SU-DHL-6 (cell line): Measurements from ENCODE around the gene ENTREP3.
A peak's percentile ranks its signal among the peaks of the same experiment; 100 is the strongest.

Experiments used
- H2AFZ ChIP-seq: fragments of 200-600 bp; sonication (generic); 2 replicates; pipeline ENCODE4 v1.6.1; 2014; ENCODE audit warnings: low read depth, mild to moderate bottlenecking, moderate library complexity, mixed read lengths, antibody characterized with exemption, low read length; ENCODE audit not compliant: severe bottlenecking
- H3F3A ChIP-seq: fragments of 200-600 bp; shearing (Covaris generic); 2 replicates; pipeline ENCODE4 v1.6.0; 2016; ENCODE audit warnings: antibody characterized with exemption, mild to moderate bottlenecking; ENCODE audit not compliant: insufficient read depth
- H3K27ac ChIP-seq: fragments of 200-600 bp; sonication (generic); 2 replicates; pipeline ENCODE4 v1.5.1; 2016; ENCODE audit warnings: low read depth, mild to moderate bottlenecking, low read length, moderate library complexity, mixed read lengths
- H3K27me3 ChIP-seq: fragments of 200-600 bp; sonication (generic), shearing (Covaris generic); 2 replicates; pipeline ENCODE4 v1.6.0; 2014; ENCODE audit warnings: mild to moderate bottlenecking, low read length
- H3K36me3 ChIP-seq: fragments of 200-600 bp; sonication (generic); 2 replicates; pipeline ENCODE4 v1.6.1; 2014; ENCODE audit warnings: mild to moderate bottlenecking, low read length, mixed read lengths
- H3K4me2 ChIP-seq: fragments of 300-600, 200-600 bp; shearing (Covaris generic), sonication (generic); 2 replicates; pipeline ENCODE4 v1.6.0; 2014; ENCODE audit warnings: low read length, low read depth, mild to moderate bottlenecking; ENCODE audit not compliant: poor library complexity, severe bottlenecking
- H3K4me3 ChIP-seq: fragments of 200-600 bp; sonication (generic); 2 replicates; pipeline ENCODE4 v1.5.1; 2014; ENCODE audit warnings: antibody characterized with exemption, low read length, mild to moderate bottlenecking, mixed read lengths; ENCODE audit not compliant: insufficient read depth, poor library complexity, severe bottlenecking
- H3K79me2 ChIP-seq: fragments of 200-600 bp; sonication (generic); 2 replicates; pipeline ENCODE4 v1.6.1; 2014; ENCODE audit warnings: mild to moderate bottlenecking, low read length, moderate library complexity; ENCODE audit not compliant: insufficient read depth
- H3K9ac ChIP-seq: fragments of 200-600 bp; sonication (generic); 2 replicates; pipeline ENCODE4 v1.7.0; 2014; ENCODE audit warnings: mild to moderate bottlenecking, low read length
- H3K9me2 ChIP-seq: fragments of 200-600 bp; sonication (generic); replicated peaks from 2 replicates; pipeline ENCODE4 v1.6.1; 2014; ENCODE audit warnings: low read length; ENCODE audit not compliant: insufficient read depth
- H3K9me3 ChIP-seq: fragments of 200-600 bp; sonication (generic); 2 replicates; pipeline ENCODE4 v1.6.1; 2014; ENCODE audit warnings: low read length, mixed read lengths; ENCODE audit not compliant: insufficient read depth
- H4K20me1 ChIP-seq: fragments of 200-600 bp; sonication (generic); 2 replicates; pipeline ENCODE4 v1.6.1; 2014; ENCODE audit warnings: low read depth, mild to moderate bottlenecking, antibody characterized with exemption, low read length, moderate library complexity, mixed read lengths
- EZH2phosphoT487 ChIP-seq: fragments of 200-600 bp; sonication (generic), shearing (Covaris generic); conservative IDR thresholded peaks from 2 replicates; pipeline ENCODE4 v1.6.1; 2018; ENCODE audit warnings: mild to moderate bottlenecking, antibody characterized with exemption, low read length, moderate library complexity, mixed read lengths
- TF ChIP-seq, protein P1 (sequence below): fragments of 200-600 bp; sonication (generic); IDR thresholded peaks from one replicate; pipeline ENCODE4 v1.5.1; 2017; ENCODE audit warnings: antibody characterized with exemption, mild to moderate bottlenecking, low read length, moderate library complexity; ENCODE audit not compliant: insufficient read depth, poor library complexity, severe bottlenecking

ENTREP3 gene

GRCh38 chr1:155261852-155262673 is 6.8 kb upstream of the ENTREP3 start, which contains the start of gene SCAMP3:
SCAMP3 (minus strand) TSS chr1:155262360; CDS start chr1:155262151, 209 bp downstream.
- peaks cover 19% of the 10 kb centered on the region for H3K79me2 ChIP-seq
- no peaks in the 10 kb centered on the region for H3K27me3 ChIP-seq
- H4K20me1 ChIP-seq, result no peaks in the 10 kb centered on the region
- peak within 1 kb of the TSS; percentile 85 for H3K9ac ChIP-seq
- H3K36me3 ChIP-seq, result peaks cover 7% of the 10 kb centered on the region; the same call in 1 of the 2 replicates
- H3K4me3 ChIP-seq, result peak within 1 kb of the TSS; percentile 68
- H3K27ac ChIP-seq, result peak within 1 kb of the TSS; percentile 53
- H2AFZ ChIP-seq, result peak within 1 kb of the TSS; percentile 57
- TF ChIP-seq, protein P1, sequence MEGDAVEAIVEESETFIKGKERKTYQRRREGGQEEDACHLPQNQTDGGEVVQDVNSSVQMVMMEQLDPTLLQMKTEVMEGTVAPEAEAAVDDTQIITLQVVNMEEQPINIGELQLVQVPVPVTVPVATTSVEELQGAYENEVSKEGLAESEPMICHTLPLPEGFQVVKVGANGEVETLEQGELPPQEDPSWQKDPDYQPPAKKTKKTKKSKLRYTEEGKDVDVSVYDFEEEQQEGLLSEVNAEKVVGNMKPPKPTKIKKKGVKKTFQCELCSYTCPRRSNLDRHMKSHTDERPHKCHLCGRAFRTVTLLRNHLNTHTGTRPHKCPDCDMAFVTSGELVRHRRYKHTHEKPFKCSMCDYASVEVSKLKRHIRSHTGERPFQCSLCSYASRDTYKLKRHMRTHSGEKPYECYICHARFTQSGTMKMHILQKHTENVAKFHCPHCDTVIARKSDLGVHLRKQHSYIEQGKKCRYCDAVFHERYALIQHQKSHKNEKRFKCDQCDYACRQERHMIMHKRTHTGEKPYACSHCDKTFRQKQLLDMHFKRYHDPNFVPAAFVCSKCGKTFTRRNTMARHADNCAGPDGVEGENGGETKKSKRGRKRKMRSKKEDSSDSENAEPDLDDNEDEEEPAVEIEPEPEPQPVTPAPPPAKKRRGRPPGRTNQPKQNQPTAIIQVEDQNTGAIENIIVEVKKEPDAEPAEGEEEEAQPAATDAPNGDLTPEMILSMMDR, result no peak
- TF ChIP-seq EZH2phosphoT487, result no peak
- H3K9me3 ChIP-seq, result no peaks in the 10 kb centered on the region
- H3K4me2 ChIP-seq, result peak within 1 kb of the TSS; percentile 76
- H3K9me2 ChIP-seq, result no peaks in the 10 kb centered on the region
- H3F3A ChIP-seq, result peaks cover 29% of the 10 kb centered on the region

DNA sequence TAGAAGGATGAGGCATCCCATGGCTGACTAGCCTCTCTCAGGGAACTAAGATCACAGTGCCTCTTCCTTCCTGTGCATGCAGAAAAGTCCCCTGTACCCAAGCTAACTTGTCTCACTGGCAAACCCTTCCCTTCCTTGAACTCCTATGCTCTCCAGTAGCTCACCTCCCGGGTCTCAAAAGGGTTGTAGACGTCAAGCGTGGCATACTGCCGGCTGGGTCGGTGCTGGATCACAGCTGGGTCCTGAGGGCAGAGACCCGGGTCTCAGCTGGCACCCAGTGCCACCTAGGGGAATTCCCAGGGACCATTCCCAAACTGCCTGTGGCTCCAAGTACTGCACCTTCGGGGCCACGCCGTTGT is 6.2 kb upstream of the ENTREP3 start:
- H3F3A ChIP-seq, result peaks cover 29% of the 10 kb centered on the region
- H3K9ac ChIP-seq, result peak overlapping the region; percentile 85
- TF ChIP-seq, protein P1, result no peak
- TF ChIP-seq EZH2phosphoT487, result no peak
- no peaks in the 10 kb centered on the region for H4K20me1 ChIP-seq
- H3K27me3 ChIP-seq, result no peaks in the 10 kb centered on the region
- peak overlapping the region; percentile 53; the same call in 1 of the 2 replicates for H3K27ac ChIP-seq
- H3K36me3 ChIP-seq, result peaks cover 7% of the 10 kb centered on the region; the same call in 1 of the 2 replicates
- peaks cover 19% of the 10 kb centered on the region for H3K79me2 ChIP-seq
- peak overlapping the region; percentile 76 for H3K4me2 ChIP-seq
- peak overlapping the region; percentile 68 for H3K4me3 ChIP-seq
- peak overlapping the region; percentile 57 for H2AFZ ChIP-seq
- no peaks in the 10 kb centered on the region for H3K9me2 ChIP-seq
- H3K9me3 ChIP-seq, result no peaks in the 10 kb centered on the region

- no peaks in the 10 kb centered on the region for H3K9me2 ChIP-seq
- no peak for TF ChIP-seq EZH2phosphoT487
- TF ChIP-seq, protein P1, result no peak
- H2AFZ ChIP-seq, result no peak overlapping the region
- H4K20me1 ChIP-seq, result no peaks in the 10 kb centered on the region
- no peaks in the 10 kb centered on the region for H3K27me3 ChIP-seq
- H3K4me3 ChIP-seq, result no peak overlapping the region
- no peaks in the 10 kb centered on the region for H3K36me3 ChIP-seq
- no peak overlapping the region for H3K27ac ChIP-seq
- H3F3A ChIP-seq, result peaks cover 24% of the 10 kb centered on the region
- peaks cover 19% of the 10 kb centered on the region for H3K79me2 ChIP-seq
- H3K9me3 ChIP-seq, result no peaks in the 10 kb centered on the region
- peak overlapping the region; percentile 85; the same call in 1 of the 2 replicates for H3K9ac ChIP-seq
- peak overlapping the region; percentile 76 for H3K4me2 ChIP-seq
Observed at GRCh38 chr1:155260276-155260675, 5.0 kb upstream of the ENTREP3 start.
